ENCODE data around the gene MALT1.

The MALT1 gene

GRCh38 chr18:58692422-58693185 is 21.3 kb downstream of the MALT1 start:
- DNase-seq = no peak

DNA sequence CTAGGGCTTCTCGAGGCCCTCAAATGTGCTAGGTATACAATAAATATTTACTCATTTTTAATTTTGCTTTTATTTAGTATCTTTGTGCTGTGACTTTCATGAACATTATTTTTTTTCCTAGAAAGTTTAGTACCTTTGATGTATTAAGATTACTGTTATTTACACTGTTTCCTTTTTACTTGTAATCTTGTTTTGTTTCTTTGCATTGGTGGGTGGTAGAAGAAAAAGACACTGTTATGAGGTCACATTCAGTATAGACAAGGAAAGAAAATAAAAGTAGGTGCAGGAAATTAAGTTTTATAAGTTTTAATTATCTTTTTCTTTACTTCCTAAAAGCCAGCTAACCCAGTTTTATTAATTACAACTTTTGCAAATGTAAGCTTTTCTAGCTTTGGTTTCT is 23.0 kb downstream of the MALT1 start:
- DNase-seq = no peak

DNA sequence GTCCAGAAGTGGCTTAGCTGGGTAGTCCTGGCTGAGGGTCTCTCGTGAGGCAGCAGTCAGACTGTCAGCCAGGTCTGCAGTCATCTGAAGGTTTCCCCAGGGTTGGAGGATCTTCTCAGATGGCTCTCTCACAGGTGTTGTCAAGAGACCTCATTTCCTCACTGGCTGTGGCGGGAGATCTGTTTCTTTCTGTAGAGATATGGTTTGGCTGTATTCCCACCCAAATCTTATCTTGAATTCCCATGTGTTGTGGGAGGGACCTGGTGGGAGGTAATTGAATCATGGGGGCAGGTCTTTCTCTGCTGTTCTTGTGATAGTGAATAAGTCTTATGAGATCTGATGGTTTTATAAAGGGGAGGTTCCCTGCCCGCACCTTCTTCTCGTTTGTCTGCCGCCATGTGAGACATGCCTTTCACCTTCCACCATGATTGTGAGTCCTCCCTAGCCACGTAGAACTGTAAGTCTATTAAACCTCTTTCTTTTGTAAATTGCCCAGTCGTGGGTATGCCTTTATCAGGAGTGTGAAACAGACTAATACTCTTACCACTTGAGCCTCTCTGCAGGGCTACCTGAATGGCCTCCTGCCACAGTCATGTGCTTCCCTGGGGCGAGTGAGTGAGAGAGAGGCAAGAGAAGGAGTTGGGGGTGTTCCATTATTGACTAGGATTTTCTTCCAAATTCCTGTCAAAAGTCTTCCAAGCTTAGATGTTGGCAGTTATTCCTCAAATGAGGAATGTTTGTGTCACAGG is 23.6 kb downstream of the MALT1 start:
- no peak for DNase-seq

- no peak for DNase-seq
Measured at GRCh38 chr18:58695772-58696171, 24.5 kb downstream of the MALT1 start.

DNA sequence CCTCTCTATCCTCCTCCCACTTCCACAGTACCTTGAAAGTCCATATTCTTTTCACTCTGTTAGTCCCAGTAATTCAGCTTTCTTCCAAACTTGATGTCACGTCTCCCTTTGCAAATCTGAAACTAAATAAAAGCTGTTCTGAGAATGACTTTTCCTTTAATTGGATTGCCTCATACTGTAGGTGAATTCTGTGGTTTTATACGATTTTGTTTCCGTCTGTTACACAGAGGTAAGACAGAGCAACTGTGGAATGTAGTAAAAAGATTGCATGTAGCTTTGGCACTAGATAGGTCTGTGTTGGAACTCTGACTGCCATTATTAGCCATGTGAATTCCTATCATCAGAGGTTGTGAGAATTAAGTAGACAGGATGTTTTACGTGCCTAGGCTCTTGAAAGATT is 25.9 kb downstream of the MALT1 start:
- DNase-seq = no peak

DNA sequence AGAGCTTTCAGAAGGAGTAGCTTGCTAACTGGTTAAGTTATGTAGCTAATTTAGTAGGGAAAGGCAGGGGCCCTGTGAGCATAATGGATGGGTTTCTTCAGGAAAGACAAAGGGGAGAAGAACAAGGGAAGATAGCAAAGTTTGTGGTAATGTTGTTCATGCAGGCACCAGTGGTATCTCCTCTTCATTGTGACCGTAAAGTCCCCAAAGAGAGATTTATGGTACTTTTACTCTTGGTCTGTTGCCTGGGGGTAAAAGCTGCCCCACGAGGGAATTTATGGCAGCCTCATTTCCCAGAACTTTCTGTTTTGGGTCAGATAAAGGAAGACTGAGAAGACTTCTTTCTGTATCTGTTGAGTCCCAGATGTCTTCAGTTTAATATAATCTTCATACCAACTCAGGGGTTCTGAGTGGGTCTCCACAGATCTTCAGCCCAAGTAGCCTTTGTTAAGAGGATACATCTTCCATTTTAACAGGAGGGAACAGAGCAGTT is 27.5 kb downstream of the MALT1 start:
- DNase-seq = no peak

DNA sequence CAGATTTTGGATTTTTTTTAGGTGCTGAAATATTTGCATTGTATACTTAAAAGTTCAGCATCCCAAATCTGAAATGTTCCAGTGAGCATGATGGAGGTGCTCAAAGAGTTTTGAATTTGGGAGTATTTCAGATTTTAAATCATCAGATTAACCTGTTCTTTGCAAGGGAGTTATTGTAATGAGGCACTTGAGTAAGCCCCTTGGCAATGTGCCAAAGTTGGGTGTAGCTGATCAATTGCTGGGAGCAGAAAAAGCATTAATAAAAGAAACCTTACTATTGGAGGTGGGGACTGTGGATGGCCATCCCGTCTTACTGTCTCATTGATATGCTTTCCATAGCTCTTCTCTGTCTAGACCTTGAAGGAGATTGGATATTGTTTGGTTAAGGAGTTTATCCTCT is 28.3 kb downstream of the MALT1 start:
- DNase-seq = no peak

- no peak for DNase-seq
Measured at GRCh38 chr18:58700209-58700608, 28.9 kb downstream of the MALT1 start.

GRCh38 chr18:58712930-58713329 is 41.7 kb downstream of the MALT1 start:
- no peak for DNase-seq

DNA sequence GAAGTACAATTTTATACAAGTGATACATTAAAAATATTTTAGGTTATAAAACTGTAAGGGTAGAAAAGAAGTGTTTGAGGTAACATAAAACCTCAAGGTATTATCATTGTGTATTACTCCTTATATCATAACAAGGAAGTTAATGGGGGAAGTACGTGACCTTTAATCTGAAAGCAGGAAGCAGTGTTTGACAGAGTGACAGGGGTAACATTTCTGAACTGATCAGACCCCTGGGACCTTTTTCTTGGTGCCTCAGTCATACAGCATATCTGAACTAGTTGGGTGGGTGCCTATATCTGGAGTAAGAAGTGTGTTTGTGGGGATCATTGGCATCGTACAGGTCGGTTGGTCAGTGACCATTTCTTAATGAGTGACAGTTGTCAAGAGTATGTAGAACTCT is 43.0 kb downstream of the MALT1 start:
- no peak for DNase-seq

DNA sequence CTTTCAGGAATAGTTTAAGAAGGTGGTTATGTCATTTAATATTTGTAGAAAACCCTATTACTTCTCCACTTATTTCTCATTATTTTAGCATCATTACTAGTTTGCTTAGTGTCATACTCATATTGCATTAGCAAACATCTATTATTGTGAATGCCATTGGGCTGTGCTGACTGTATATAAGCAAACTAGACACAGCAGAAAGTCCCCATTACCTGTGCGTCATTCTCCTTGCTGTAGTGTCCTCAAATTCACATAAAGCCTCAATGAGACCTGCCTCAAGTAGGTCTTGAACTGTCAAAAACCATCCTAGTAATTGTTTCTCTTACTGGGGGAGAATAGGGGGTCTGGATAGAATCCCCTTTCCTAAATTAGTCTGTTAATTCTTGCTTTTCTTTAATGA is 43.6 kb downstream of the MALT1 start:
- no peak for DNase-seq

DNA sequence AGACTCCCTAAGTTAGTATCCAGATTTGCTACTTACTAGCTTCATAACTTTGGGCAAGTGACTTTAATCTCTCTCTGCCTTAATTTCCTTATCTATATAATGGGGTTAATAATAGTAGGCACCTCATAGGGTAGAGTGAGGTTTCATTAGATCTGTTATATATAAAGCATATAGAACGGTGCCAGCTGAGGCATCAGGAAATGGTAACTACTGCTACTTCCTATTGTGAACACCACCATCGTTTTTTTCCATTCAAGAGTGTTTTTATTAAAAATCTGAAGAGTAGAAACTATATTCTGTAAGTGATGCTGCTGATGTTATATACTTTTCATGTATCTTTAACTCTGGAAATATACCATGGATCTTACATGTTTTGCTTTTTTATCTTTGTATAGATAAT is 44.3 kb downstream of the MALT1 start:
- no peak for DNase-seq

DNA sequence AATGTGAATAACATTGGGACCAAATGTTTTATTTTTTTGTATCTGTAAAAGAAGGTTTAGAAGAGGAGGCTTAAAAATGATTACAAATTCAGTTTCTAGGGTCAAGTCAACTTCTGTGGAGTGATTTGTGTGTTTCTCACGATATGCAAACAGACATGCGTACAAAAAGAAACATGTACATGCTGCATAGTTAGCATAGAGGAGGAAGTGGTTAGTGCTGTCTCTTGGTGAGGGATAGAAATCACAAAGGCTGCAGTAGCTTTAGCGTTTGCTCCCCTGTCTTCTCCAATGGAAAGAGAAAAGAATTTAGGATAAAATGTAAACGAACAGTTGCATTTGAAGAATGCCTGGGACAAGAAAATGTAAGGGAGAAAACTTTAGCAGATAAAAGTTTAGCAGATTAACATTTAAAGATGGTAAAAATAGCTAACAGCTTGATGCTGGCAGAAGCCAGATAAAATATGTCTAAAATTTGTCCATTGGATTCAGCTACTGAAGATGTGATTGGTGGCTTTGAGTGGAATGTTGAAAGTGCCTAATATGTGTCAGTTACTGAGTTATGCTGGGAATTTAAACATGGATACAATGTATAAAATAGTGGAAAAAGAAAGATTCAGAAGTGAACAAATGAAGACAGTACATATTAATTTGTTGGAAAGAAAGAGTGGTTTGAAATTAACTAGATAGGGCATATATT is 44.9 kb downstream of the MALT1 start:
- no peak for DNase-seq

DNA sequence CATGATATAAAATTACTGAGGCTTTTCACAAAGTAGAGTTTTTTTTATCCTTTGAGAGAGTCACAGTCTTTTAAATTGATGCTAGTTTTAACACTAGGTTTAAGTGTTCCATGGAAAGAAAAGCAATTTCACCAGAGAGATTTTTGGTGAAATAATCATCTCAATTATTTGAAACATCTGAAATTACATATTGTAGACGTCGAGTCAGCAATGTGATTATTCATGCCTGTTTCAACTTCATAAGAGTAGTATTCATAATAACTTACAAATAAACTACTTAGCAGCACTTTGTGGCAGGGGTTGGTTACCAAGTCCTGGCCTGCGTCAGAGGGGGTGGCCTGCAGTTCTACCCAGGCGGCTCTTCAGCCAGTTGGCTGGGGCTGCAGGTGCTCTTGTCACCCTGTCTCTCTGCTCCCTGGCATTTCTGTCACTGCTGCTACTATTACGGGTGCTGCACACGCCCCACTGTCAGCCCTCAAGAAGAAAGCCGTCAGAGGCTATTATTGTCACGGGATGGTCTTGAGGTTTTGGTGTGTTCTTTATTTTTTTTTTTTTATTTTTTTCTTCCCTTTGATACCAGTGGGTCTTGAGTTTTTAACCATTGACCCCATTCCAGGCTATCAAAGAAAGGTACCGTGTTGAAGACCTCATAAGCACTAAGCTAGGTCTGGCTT is 50.4 kb downstream of the MALT1 start:
- no peak for DNase-seq

DNA sequence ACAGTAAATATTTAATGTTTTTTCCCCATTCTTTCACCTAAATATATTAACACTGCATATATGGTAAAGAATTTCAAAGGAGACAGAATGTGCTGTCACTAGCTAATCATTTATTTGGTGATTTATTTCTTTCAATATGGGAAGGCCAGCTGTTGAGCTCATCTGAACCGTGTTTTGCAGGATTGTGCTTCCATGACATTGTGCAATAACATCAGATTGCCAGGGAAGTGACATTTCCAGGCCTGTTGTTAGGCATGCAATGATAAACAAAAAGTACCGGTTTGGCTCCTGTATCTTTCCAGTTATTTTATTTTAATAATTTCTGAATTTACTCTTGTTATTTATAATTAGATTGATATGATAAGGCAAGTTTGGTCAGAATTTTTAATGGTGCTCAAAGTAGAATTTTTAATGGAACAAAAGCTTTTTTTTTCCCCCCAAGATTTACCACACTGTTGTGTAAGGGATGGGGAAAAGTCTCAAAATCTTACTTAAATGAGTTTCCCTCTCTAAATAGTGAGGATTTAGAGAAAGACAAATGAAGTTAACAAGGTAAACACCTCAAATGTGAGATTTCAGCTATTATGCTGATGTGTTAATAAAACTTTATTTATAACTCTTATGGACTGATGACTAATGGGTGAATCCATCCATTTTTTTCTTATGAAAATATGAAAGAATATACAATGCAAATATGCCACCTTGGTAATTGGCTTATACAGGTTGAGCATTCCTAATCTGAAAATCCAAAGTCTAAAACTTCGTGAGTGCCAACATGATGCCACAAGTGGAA is 52.7 kb downstream of the MALT1 start:
- no peak for DNase-seq

- no peak for DNase-seq
Measured at GRCh38 chr18:58726671-58727070, 55.4 kb downstream of the MALT1 start.

DNA sequence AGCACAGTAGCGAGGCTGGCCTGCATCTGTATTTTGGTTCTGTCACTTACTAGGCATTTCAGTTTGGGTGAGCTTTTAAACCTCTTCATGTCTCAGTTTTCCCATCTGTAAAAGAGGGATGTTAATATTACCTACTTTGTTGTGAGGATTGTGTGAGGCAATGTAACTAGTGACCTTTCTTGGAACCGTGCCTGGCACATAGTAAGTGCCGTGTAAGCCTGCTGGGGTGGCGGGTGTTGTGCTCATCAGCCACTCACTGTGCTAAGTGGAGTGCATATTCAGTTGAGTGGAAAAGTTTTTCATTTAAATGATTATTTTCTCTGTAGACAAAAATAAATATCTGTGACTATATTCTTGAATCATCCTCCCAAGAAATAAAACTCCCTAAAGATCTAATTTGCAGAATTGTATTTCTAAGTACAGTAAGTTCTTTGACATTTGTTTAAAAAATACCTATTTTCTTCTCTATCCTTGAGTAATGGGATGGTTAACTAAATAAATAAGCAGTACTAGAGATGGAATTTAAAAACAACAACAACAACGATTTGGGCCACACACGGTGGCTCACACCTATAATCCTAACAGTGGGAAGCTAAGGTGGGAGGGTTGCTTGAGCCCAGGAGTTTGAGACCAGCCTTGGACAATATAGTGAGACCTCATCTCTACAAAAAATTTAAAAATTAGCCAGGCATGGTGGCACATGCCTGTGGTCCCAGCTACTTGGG is 56.7 kb downstream of the MALT1 start:
- DNase-seq = no peak

GRCh38 chr18:58728719-58729118 is 57.5 kb downstream of the MALT1 start:
- no peak for DNase-seq

DNA sequence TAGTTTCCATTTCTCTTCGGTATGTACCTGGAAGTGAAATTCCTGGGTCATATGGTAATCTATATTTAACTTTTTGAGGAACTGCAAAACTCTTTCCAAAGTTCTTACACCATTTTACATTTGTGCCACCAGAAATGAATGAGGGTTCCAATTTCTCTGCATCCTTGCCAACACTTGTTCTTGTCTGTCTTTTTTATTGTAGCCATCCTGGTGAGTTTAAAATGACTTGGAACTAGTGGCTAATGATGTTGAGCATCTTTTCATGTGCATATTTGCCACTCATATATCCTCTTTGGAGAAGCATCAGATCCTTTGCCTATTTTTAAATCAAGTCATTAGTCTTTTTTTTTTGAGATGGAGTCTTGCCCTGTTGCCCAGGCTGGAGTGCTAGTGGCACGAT is 59.4 kb downstream of the MALT1 start:
- no peak for DNase-seq

DNA sequence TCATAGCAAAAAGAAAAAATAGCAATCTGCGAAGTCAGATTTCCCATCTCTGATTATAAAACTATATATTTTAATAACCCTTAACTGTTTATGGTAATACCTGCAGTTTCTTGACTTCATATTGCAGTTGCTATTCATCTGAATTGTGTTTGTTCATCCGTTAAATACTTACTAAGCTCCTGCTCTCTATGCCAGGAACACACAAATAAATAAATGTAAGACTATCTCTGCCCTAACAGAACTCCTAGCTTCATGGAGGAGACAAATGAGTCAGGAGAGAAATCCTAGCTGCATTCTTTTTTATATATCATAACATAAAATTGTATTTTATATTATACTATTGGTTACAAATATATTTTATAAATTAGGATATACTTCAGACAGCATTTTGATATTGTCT is 61.2 kb downstream of the MALT1 start:
- DNase-seq = no peak

DNA sequence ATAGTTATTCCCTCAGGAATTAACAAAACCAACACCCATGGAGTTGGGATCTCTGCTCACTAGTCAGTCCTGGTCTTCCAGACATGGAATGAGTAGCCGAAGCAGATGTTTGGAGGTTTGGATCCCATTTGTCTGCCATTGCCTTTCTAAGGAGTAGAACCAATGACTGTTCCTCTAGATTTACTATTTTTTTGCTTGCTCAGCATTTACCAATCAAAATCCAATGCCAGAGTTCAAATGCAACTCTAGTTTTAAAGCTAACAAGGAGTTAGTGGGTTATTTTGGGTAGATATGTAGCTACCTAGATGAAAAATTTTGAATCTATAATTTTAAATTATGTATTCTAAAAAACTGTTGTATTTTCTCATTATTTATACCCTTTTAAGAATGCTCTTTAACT is 62.6 kb downstream of the MALT1 start:
- no peak for DNase-seq

DNA sequence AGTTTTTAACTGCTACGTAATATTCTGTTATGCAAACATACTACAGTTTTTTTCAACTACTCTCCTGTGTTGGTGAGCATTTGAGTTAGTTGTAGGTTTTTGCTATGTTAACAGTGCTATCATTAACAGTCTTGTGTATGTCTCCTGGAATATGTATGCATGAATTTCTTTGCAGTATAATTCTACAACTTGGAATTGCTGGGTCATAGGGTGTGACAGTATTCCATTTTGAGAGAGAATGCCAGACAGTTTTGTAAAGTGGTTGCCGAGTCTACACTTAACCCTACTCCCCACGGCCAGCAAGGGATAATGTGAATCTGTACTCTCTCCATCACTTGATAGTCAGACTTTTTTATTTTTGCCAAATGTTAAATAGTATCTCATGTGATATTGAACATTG is 67.1 kb downstream of the MALT1 start:
- no peak for DNase-seq

Data from activated CD4-positive, CD25-positive, alpha-beta regulatory T cell (primary cell).